ENCODE results near the gene AXDND1.

Gene AXDND1

DNA sequence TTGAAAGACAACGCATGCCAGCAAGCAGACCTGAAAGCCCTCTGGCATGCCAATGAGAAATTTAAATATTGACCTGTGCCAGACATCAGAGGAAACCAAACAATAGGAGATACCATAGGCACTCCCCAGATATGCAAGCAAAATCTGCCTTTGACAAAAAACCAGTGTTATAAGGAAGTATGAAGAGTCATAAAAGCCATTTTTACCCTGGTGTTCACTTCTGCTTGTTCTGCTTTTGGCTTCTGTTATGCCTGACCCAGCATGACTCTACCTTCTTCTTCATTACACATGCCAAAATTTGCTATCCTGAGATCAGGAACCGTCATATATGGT, 183.6 kb downstream of the AXDND1 start:
- no CpG with 5 or more reads among the region's 2 CpGs for WGBS, 2 donors (ENCODE audit: extremely low coverage in 2 of 2, insufficient read length in 2 of 2, insufficient replicate concordance in 1 of 2)
- no peak overlapping the region for H2BK15ac ChIP-seq (ENCODE audit: low read length)
- H2BK12ac ChIP-seq (ENCODE audit: low read length): no peak overlapping the region
- no peak overlapping the region for H3K4me3 ChIP-seq (ENCODE audit: low read length in 2 of 2)
- no peak overlapping the region for H3K27ac ChIP-seq (replicated peaks; ENCODE audit: low read length)
- H2AK5ac ChIP-seq (ENCODE audit: low read depth, low read length): no peak overlapping the region
- H3K36me3 ChIP-seq (replicated peaks in 1 of 2; ENCODE audit: control insufficient read depth in 2 of 2, insufficient read depth in 2 of 2, low read length in 2 of 2): no peaks in the 10 kb centered on the region
- H3K18ac ChIP-seq (ENCODE audit: low read length): no peak overlapping the region
- H3K14ac ChIP-seq (ENCODE audit: low read length): no peak overlapping the region
- no peak overlapping the region for H3K23ac ChIP-seq (ENCODE audit: low read depth, low read length, poor library complexity)
- H2BK5ac ChIP-seq (ENCODE audit: low read length): no peak overlapping the region
- DNase-seq (ENCODE audit: low spot score): no peak
- no peak overlapping the region for H2BK120ac ChIP-seq (ENCODE audit: low read depth, low read length)
- no peak overlapping the region for H3K4ac ChIP-seq (ENCODE audit: low read length)
- no peak overlapping the region for H2AFZ ChIP-seq (ENCODE audit: low read length)
- no peaks in the 10 kb centered on the region for H3K9me3 ChIP-seq (replicated peaks in 1 of 2; ENCODE audit: control insufficient read depth in 2 of 2, insufficient read depth in 1 of 2, low read depth in 1 of 2, low read length in 2 of 2)
- no peak overlapping the region for H4K8ac ChIP-seq (ENCODE audit: low read depth, low read length)
- peaks cover 0 to under 1% of the 10 kb centered on the region in 2 donors for H3K4me1 ChIP-seq (ENCODE audit: control insufficient read depth in 2 of 2, insufficient read depth in 1 of 2, low read depth in 1 of 2, low read length in 2 of 2)
- H3K79me1 ChIP-seq (ENCODE audit: low read depth, low read length): no peaks in the 10 kb centered on the region
- no peak overlapping the region for H3K4me2 ChIP-seq (ENCODE audit: insufficient read depth, low read length, poor library complexity, severe bottlenecking)
- no peaks in the 10 kb centered on the region for H3K27me3 ChIP-seq (ENCODE audit: control insufficient read depth in 3 of 3, insufficient read depth in 3 of 3, low read depth in 1 of 3, low read length in 3 of 3)
- no peak overlapping the region for H3K9ac ChIP-seq (ENCODE audit: low read depth, low read length, poor library complexity)
- H4K91ac ChIP-seq (ENCODE audit: low read depth, low read length, poor library complexity): no peak overlapping the region

DNA sequence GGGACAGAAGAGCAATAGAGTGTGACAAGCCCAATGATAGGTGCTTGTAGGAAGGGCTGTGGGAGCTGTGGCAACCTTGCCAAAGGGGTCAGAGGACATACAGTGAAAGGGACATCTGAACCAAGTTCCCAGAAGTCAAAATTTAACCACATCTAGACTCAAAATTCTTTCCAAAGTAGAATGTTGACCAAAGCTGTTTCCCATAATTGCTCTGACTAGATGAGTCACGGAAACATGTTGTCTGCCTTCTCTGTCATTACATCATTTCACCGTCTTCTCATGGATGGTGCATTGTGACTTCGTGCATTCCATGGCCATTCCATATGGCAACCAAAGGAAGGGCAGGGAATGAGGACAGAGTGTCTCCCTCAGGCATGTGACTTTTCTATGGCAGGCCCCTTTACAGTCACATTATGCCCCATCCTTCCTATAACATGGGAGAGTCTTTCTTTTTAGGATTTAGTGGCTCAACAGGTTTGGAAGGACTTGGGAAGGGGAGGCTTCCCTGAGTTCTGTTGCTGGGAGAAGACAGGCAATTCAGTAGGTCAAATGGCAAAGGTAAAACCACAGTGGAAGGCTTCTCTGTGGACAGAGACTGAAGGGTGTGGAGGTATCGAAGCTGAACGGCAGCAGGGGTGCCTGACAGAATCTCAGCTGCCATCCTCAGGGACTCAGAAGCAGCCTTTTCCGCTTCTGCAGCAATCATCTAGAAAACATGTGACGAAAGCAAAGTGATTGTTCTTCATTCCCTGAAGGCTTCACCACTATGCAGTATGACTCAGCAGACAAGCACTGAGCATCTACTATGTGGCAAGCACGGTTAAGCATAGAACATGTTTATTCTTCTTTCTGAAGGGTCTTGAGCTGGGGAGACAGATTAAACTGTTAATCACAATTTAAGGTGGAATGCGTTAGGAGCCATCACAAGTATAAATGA, 185.2 kb downstream of the AXDND1 start:
- Histone ChIP-seq H2BK120ac (ENCODE audit: low read depth, low read length) (no peak overlapping the region), H2BK5ac (ENCODE audit: low read length) (no peak overlapping the region), H4K91ac (ENCODE audit: low read depth, low read length, poor library complexity) (no peak overlapping the region), H3K4me3 (ENCODE audit: low read length in 2 of 2) (no peak overlapping the region), H2BK12ac (ENCODE audit: low read length) (no peak overlapping the region), H2AFZ (ENCODE audit: low read length) (no peak overlapping the region), H3K27ac (replicated peaks; ENCODE audit: low read length) (no peak overlapping the region), H3K9me3 (replicated peaks in 1 of 2; ENCODE audit: control insufficient read depth in 2 of 2, insufficient read depth in 1 of 2, low read depth in 1 of 2, low read length in 2 of 2) (no peaks in the 10 kb centered on the region), H3K18ac (ENCODE audit: low read length) (no peak overlapping the region), H3K4ac (ENCODE audit: low read length) (no peak overlapping the region), H3K4me1 (ENCODE audit: control insufficient read depth in 2 of 2, insufficient read depth in 1 of 2, low read depth in 1 of 2, low read length in 2 of 2) (peaks cover 0 to 2% of the 10 kb centered on the region in 2 donors), H2AK5ac (ENCODE audit: low read depth, low read length) (no peak overlapping the region), H3K4me2 (ENCODE audit: insufficient read depth, low read length, poor library complexity, severe bottlenecking) (no peak overlapping the region), H3K23ac (ENCODE audit: low read depth, low read length, poor library complexity) (no peak overlapping the region), H3K27me3 (ENCODE audit: control insufficient read depth in 3 of 3, insufficient read depth in 3 of 3, low read depth in 1 of 3, low read length in 3 of 3) (no peaks in the 10 kb centered on the region), H4K8ac (ENCODE audit: low read depth, low read length) (no peak overlapping the region), H3K9ac (ENCODE audit: low read depth, low read length, poor library complexity) (no peak overlapping the region), H3K79me1 (ENCODE audit: low read depth, low read length) (no peaks in the 10 kb centered on the region), H3K14ac (ENCODE audit: low read length) (no peak overlapping the region), H2BK15ac (ENCODE audit: low read length) (no peak overlapping the region), H3K36me3 (replicated peaks in 1 of 2; ENCODE audit: control insufficient read depth in 2 of 2, insufficient read depth in 2 of 2, low read length in 2 of 2) (no peaks in the 10 kb centered on the region)
- WGBS, 2 donors (ENCODE audit: extremely low coverage in 2 of 2, insufficient read length in 2 of 2, insufficient replicate concordance in 1 of 2): no CpG with 5 or more reads among the region's 9 CpGs
- DNase-seq (ENCODE audit: low spot score): no peak

DNA sequence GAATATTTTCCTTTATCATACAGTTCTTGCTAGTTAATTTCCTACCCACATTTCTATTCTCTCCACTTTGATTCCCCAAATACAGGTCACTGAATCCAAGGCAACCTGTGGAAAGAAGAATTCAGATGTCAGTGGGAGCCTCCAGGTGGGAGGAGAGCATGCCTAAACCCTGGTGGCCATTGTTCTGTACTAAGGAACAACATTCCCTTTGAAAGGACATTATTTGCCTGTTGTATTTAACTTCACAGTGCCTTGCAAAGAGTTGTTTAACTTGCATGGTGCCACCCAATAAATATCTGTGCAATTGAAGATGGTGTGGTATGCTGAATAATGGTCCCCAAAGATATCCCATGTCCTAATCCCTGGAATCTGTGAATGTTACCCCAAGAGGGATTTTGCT, 188.7 kb downstream of the AXDND1 start:
- H3K27ac ChIP-seq (replicated peaks; ENCODE audit: low read length): no peak overlapping the region
- no peak overlapping the region for H3K4me3 ChIP-seq (ENCODE audit: low read length in 2 of 2)
- no peaks in the 10 kb centered on the region for H3K27me3 ChIP-seq (ENCODE audit: control insufficient read depth in 3 of 3, insufficient read depth in 3 of 3, low read depth in 1 of 3, low read length in 3 of 3)
- H2AK5ac ChIP-seq (ENCODE audit: low read depth, low read length): no peak overlapping the region
- H2AFZ ChIP-seq (ENCODE audit: low read length): no peak overlapping the region
- no peak overlapping the region for H3K4me2 ChIP-seq (ENCODE audit: insufficient read depth, low read length, poor library complexity, severe bottlenecking)
- peaks cover 0 to 2% of the 10 kb centered on the region in 2 donors for H3K4me1 ChIP-seq (ENCODE audit: control insufficient read depth in 2 of 2, insufficient read depth in 1 of 2, low read depth in 1 of 2, low read length in 2 of 2)
- DNase-seq (ENCODE audit: low spot score): no peak
- no peaks in the 10 kb centered on the region for H3K36me3 ChIP-seq (replicated peaks in 1 of 2; ENCODE audit: control insufficient read depth in 2 of 2, insufficient read depth in 2 of 2, low read length in 2 of 2)
- no peak overlapping the region for H3K18ac ChIP-seq (ENCODE audit: low read length)
- H2BK15ac ChIP-seq (ENCODE audit: low read length): no peak overlapping the region
- no peak overlapping the region for H3K4ac ChIP-seq (ENCODE audit: low read length)
- H3K14ac ChIP-seq (ENCODE audit: low read length): no peak overlapping the region
- no peak overlapping the region for H4K91ac ChIP-seq (ENCODE audit: low read depth, low read length, poor library complexity)
- H4K8ac ChIP-seq (ENCODE audit: low read depth, low read length): no peak overlapping the region
- no peaks in the 10 kb centered on the region for H3K9me3 ChIP-seq (replicated peaks in 1 of 2; ENCODE audit: control insufficient read depth in 2 of 2, insufficient read depth in 1 of 2, low read depth in 1 of 2, low read length in 2 of 2)
- no peak overlapping the region for H3K23ac ChIP-seq (ENCODE audit: low read depth, low read length, poor library complexity)
- no peak overlapping the region for H2BK12ac ChIP-seq (ENCODE audit: low read length)
- no peak overlapping the region for H2BK5ac ChIP-seq (ENCODE audit: low read length)
- no peak overlapping the region for H2BK120ac ChIP-seq (ENCODE audit: low read depth, low read length)
- H3K79me1 ChIP-seq (ENCODE audit: low read depth, low read length): no peaks in the 10 kb centered on the region
- H3K9ac ChIP-seq (ENCODE audit: low read depth, low read length, poor library complexity): no peak overlapping the region

DNA sequence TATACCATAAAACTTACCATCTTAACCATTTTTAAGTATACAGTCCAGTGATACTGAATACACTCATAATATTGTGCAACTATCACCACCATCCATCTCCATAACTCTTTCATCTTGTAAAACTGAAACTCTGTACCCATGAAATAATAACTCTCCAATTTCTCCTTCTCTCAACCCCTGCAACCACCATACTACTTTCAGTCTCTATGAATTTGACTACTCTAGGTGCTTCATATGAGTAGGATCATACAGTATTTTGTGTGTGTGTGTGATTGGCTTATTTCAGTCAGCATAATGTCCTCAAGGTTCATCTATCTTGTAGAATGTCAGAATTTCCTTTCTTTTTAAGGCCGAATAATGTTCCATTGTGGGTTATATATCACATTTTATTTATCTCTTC, 192.3 kb downstream of the AXDND1 start:
- no CpG with 5 or more reads among the region's 1 CpG for WGBS, 2 donors (ENCODE audit: extremely low coverage in 2 of 2, insufficient read length in 2 of 2, insufficient replicate concordance in 1 of 2)
- no peak overlapping the region for H3K18ac ChIP-seq (ENCODE audit: low read length)
- DNase-seq (ENCODE audit: low spot score): no peak
- H3K4me2 ChIP-seq (ENCODE audit: insufficient read depth, low read length, poor library complexity, severe bottlenecking): no peak overlapping the region
- no peak overlapping the region for H3K27ac ChIP-seq (replicated peaks; ENCODE audit: low read length)
- H3K14ac ChIP-seq (ENCODE audit: low read length): no peak overlapping the region
- no peaks in the 10 kb centered on the region for H3K27me3 ChIP-seq (ENCODE audit: control insufficient read depth in 3 of 3, insufficient read depth in 3 of 3, low read depth in 1 of 3, low read length in 3 of 3)
- no peak overlapping the region for H3K23ac ChIP-seq (ENCODE audit: low read depth, low read length, poor library complexity)
- H3K4ac ChIP-seq (ENCODE audit: low read length): no peak overlapping the region
- no peak overlapping the region for H2BK120ac ChIP-seq (ENCODE audit: low read depth, low read length)
- no peak overlapping the region for H2BK5ac ChIP-seq (ENCODE audit: low read length)
- H3K36me3 ChIP-seq (replicated peaks in 1 of 2; ENCODE audit: control insufficient read depth in 2 of 2, insufficient read depth in 2 of 2, low read length in 2 of 2): no peaks in the 10 kb centered on the region
- no peak overlapping the region for H2AK5ac ChIP-seq (ENCODE audit: low read depth, low read length)
- H3K9ac ChIP-seq (ENCODE audit: low read depth, low read length, poor library complexity): no peak overlapping the region
- no peak overlapping the region for H3K4me3 ChIP-seq (ENCODE audit: low read length in 2 of 2)
- H2AFZ ChIP-seq (ENCODE audit: low read length): no peak overlapping the region
- no peak overlapping the region for H2BK15ac ChIP-seq (ENCODE audit: low read length)
- H4K8ac ChIP-seq (ENCODE audit: low read depth, low read length): no peak overlapping the region
- no peak overlapping the region for H4K91ac ChIP-seq (ENCODE audit: low read depth, low read length, poor library complexity)
- no peaks in the 10 kb centered on the region for H3K9me3 ChIP-seq (replicated peaks in 1 of 2; ENCODE audit: control insufficient read depth in 2 of 2, insufficient read depth in 1 of 2, low read depth in 1 of 2, low read length in 2 of 2)
- H2BK12ac ChIP-seq (ENCODE audit: low read length): no peak overlapping the region
- peaks cover 0 to 2% of the 10 kb centered on the region in 2 donors for H3K4me1 ChIP-seq (ENCODE audit: control insufficient read depth in 2 of 2, insufficient read depth in 1 of 2, low read depth in 1 of 2, low read length in 2 of 2)
- no peaks in the 10 kb centered on the region for H3K79me1 ChIP-seq (ENCODE audit: low read depth, low read length)

Data from neuronal stem cell (in vitro differentiated cells).